T follicular helper cell (primary cell): ENCODE results near the gene DISC1.

Source experiments
- DNase-seq: peaks from one replicate; pipeline ENCODE4 v3.0.0-alpha.2; 2020; ENCODE audit warnings: low read depth

DISC1 gene

DNA sequence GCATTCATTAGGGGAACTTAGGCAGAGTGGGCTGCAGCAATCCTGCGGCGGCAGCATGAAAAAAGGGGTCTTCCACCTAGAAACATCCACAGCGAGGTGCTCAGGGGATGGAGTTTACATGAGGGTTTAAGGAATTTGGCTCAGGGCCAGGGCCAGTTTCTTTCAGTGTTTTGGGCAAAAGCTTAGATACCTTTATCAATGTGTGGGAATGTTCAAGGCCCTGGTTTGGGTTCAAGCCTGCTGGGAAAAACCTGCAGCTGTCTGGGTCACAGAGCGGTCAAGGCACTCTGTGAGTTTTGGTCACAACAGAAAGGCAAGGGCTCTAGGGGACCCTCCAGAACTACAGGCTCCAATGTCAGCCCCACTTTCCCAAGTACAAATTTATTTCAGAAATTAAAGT, 230.3 kb downstream of the DISC1 start:
- no peak for DNase-seq

DNA sequence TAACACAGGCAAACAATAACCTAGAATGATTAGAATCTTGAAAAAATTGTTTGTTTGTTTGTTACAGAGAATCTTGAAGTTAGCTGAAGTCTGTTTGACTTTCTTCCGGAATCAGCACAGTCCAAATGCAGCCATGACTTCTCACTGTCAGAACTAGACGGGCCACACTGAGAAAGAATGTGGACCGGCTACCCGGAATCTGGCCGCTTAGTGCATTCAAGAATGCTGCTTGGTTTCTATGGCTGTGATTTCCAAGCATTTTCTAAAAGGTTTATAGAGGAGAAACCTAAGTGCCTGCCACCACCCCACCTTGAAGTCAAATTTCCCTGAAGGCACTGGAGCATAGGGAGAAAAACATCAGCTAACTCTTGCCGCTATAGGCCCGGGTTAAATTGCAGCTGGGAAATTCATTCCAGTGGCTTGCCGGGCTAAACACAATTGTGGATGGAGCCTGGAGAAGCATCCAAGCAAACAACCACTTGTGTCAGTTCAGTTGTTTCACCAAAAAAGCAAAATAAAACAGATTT, 231.1 kb downstream of the DISC1 start:
- DNase-seq: no peak

GRCh38 chr1:231860221-231861088, 233.9 kb downstream of the DISC1 start:
- DNase-seq: no peak

DNA sequence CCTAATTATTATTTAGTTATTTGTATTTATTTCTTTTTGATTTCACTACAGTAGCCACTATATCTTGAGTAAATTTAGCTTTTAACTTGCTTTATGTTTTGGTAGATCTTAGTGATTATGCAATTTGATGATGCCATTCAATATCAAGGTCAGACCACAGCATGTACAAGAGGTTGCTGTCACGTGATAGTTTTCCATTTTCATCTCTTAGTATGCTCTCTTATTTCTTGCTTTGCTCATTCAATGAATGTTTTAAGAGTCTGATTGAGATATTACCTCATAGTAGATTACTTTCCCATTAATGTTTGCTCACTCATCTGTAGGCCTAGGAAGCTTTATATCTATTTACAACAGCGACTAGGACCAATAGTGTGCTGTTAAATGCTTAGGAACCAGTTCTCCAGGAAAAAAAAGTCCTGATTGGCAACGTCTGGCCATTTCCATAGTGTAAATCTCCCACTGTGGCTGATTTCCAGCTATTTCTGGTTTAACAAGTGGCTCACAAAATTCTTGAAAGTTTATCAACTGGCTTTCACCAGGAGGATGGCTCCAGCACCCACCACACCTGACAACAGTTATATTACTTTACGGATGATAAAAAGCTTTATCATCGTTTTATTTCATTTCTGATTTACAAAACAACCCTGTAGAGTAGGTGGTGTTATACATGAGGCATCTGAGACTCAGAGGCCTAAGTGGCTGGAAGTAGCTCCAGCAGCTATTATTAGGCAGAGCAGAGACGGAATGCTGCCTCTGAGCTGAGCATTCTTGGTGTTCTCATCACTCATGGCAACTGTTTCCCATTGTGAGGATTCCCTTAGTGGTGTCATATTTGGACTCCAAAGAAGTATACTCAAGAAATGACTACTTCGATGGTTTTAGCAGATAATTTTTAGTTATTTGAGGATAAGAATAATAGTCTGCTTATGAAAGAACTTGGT, 235.2 kb downstream of the DISC1 start:
- no peak for DNase-seq

GRCh38 chr1:231862611-231863010, 236.0 kb downstream of the DISC1 start:
- no peak for DNase-seq

DNA sequence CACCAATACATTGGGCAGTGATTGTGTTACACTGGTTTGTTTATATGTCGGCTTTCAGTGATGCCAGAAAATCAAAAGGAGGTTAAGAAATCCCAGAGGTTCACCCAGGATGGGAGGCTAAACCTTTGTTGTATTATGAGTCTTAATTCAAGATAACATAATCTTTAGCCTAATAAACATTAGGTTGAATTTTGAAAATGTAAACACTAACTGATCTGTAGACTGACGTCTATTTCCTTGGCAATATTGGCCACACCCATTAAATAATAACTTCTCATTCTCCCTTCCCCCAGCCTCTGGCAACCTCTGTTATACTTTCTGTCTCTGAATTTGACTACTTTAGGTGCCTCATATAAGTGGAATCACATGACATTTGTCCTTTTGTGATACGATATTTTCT, 238.7 kb downstream of the DISC1 start:
- DNase-seq: no peak

DNA sequence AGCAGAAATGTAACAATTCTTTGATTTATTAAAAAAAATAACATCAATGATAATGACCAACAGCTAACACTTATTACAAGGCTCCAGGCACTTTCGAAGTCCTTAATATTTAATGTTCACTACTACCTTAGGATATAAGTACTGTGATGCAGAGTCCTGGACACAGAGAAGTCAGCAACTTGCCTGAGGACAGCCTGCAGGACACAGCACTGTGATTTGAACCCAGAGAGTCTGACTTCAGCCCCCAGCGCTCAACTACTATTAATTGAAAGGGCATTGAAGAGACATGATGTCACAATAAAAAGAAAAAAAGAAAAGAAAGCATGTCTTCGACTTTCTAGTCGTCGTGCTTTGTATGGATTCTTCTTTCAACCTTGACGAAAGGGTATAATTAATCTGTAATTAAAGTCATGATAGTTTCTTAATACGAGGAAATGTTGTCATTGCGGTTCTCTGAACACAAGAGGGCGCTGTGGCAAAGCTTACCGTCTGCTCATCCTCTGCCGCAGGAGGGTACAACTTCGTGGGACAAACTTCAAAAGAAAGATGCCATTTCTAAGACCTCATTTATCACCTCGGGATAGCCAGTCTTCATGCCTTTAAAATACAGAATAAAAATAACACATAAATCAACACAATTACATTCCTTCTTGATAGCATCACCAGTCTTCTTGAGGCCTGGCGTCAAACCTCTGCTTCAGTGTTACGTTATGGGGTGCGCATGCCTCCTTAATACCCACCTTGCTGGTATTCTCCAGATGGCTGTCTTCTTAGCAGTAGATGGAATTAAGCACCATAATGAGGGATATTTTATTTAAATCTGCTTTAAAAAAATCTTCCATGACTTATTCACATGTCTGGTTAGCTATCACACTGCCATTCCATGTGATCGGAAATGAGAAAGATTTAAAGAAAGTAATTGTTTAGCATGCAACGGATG, 240.1 kb downstream of the DISC1 start:
- peak; percentile 28 for DNase-seq

GRCh38 chr1:231867607-231868006, 241.0 kb downstream of the DISC1 start:
- no peak for DNase-seq

- no peak for DNase-seq
Observed at GRCh38 chr1:231869364-231869763, 242.8 kb downstream of the DISC1 start.

GRCh38 chr1:231871471-231871870, 244.9 kb downstream of the DISC1 start:
- no peak for DNase-seq

DNA sequence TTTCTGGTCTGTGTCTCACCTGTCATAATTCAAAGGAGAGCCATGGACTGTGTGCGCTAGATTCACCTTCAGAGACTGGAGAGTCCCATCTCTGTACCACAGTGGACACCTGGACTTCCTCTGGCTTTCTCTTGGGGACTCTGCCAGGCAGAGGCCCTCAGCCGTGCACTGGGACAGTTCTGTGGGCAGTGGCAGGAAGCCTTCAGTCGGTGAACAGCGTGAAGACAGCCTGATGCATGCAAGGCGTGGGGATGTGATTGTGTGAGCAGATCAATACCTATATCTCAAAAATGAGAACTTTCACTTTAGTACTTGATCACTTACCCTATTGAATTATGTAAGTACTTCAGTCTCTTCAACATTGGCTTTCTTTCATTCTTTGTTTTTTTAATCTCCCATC, 245.3 kb downstream of the DISC1 start:
- DNase-seq: no peak

- no peak for DNase-seq
Observed at GRCh38 chr1:231872461-231872910, 245.9 kb downstream of the DISC1 start.

GRCh38 chr1:231878737-231879136, 252.1 kb downstream of the DISC1 start:
- no peak for DNase-seq

GRCh38 chr1:231879296-231879695, 252.7 kb downstream of the DISC1 start:
- no peak for DNase-seq

GRCh38 chr1:231882333-231882732, 255.7 kb downstream of the DISC1 start:
- no peak for DNase-seq

DNA sequence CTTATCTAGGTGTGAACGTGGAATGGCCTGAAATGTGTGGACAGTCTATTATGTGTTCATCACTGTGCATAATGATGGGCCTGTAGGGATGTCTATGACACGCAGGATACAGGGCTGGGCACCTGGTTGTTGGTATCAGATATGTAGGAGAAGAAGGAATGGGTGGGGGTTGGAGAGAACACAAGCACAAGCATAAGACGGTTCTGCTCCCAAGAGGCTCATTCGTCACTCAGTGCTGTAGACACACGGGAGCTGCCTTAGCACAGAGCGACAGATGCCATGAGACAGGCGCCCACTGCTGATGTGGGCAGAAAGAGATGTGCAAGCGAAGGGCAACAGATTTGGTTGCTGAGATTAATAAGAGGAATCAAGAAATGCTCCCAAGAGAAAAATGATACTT, 256.2 kb downstream of the DISC1 start:
- no peak for DNase-seq

GRCh38 chr1:231883382-231883781, 256.8 kb downstream of the DISC1 start:
- no peak for DNase-seq

- DNase-seq: no peak
Observed at GRCh38 chr1:231885209-231885854, 258.7 kb downstream of the DISC1 start.

GRCh38 chr1:231887166-231887565, 260.6 kb downstream of the DISC1 start:
- no peak for DNase-seq

- no peak for DNase-seq
Observed at GRCh38 chr1:231887866-231888265, 261.3 kb downstream of the DISC1 start.

DNA sequence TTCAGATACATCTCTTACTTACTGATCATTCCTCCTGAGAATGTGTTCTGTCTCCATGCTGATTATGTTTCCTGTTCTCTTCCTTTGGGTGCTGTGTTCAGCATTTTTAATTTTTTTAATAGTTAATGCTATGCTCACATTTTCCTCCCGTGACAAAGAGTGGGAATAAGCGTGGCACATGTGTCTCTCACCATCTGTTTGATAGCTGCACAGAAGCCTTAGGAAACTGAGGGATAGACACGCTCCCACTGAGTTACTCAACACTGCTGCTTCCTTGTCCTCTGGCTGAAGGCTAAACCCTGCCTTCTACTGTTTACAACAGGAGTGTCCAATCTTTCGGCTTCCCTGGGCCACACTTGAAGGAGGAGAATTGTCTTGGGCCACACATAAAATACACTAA, 264.2 kb downstream of the DISC1 start:
- no peak for DNase-seq
